H1 (cell line): ENCODE results near the gene MLLT6. TPM values are rescaled to one million over a fixed set of nuclear protein-coding genes. Genes with fewer than 3 reads are reported as not detected.
A peak's percentile ranks its signal among the peaks of the same experiment; 100 is the strongest.

ENCODE experiments used
- CTCF ChIA-PET: fragments of 300-600 bp; sonication (Branson Sonifier 250); formaldehyde crosslinking; loops from one replicate; lab custom pipeline; 2021; ENCODE audit not compliant: partially characterized antibody; lab: Charles Lee
- POLR2A ChIA-PET: fragments of 300-600 bp; sonication (Branson Sonifier 250); formaldehyde crosslinking; loops from one replicate; lab custom pipeline; 2021; ENCODE audit warnings: inconsistent platforms; ENCODE audit not compliant: partially characterized antibody; lab: Charles Lee
- DNase-seq, 2 experiments: peaks; one replicate each; pipeline versions ENCODE4 v3.0.0 to v3.0.0-alpha.2; 2010 to 2022; ENCODE audit warnings: low spot score in 2 of 2, low read depth in 1 of 2, mixed read lengths in 1 of 2
- FAIRE-seq: peaks from 2 replicates; lab custom pipeline; 2011; peaks lifted over from hg19 to GRCh38; lab: Jason Lieb, UNC
- H2AFZ ChIP-seq: 2 replicates; pipeline ENCODE4 v1.8.1; 2012; ENCODE audit warnings: low read length, inconsistent platforms
- H2AK5ac ChIP-seq: 2 replicates; pipeline ENCODE4 v1.6.1; 2013; ENCODE audit warnings: low read depth, low read length
- H2BK120ac ChIP-seq: replicated peaks from 2 replicates; pipeline ENCODE3; 2013; ENCODE audit warnings: low read depth, low read length, inconsistent platforms
- H2BK12ac ChIP-seq: 2 replicates; pipeline ENCODE4 v1.6.1; 2013; ENCODE audit warnings: low read depth, low read length
- H2BK15ac ChIP-seq: 2 replicates; pipeline ENCODE4 v1.6.1; 2013; ENCODE audit warnings: low read length
- H2BK20ac ChIP-seq: 2 replicates; pipeline ENCODE4 v1.6.1; 2013; ENCODE audit warnings: low read length
- H2BK5ac ChIP-seq: 2 replicates; pipeline ENCODE4 v1.6.1; 2013; ENCODE audit warnings: low read depth, low read length
- H3K14ac ChIP-seq: 2 replicates; pipeline ENCODE4 v1.6.1; 2013; ENCODE audit warnings: inconsistent platforms; ENCODE audit not compliant: insufficient read length
- H3K18ac ChIP-seq: 2 replicates; pipeline ENCODE4 v1.6.1; 2013; ENCODE audit warnings: low read length; ENCODE audit errors: extremely low read depth
- H3K23ac ChIP-seq: 2 replicates; pipeline ENCODE4 v1.6.1; 2013; ENCODE audit warnings: inconsistent platforms; ENCODE audit not compliant: insufficient read length
- H3K23me2 ChIP-seq: 2 replicates; pipeline ENCODE4 v1.6.1; 2013; ENCODE audit warnings: low read depth, low read length
- H3K27ac ChIP-seq: 2 replicates; pipeline ENCODE4 v1.6.1; 2011; ENCODE audit warnings: low read depth, low read length, inconsistent platforms
- H3K27me3 ChIP-seq, 4 experiments: replicated peaks in 1 of 4; 1 replicate in 1 of 4; 2 replicates in 3 of 4; pipeline versions ENCODE4 v1.6.1 to v1.8.1; 2011 to 2013; ENCODE audit warnings: low read length in 3 of 4, mild to moderate bottlenecking in 3 of 4, inconsistent platforms in 2 of 4, mixed read lengths in 2 of 4, moderate library complexity in 1 of 4; ENCODE audit not compliant: control insufficient read depth in 3 of 4, insufficient read depth in 3 of 4; ENCODE audit errors: extremely low read depth in 1 of 4
- H3K36me3 ChIP-seq, 4 experiments: 2 replicates each; pipeline versions ENCODE4 v1.6.1 to v1.8.1; 2011 to 2013; ENCODE audit warnings: mild to moderate bottlenecking in 4 of 4, low read length in 3 of 4, moderate library complexity in 2 of 4, control low read depth in 1 of 4, inconsistent platforms in 1 of 4; ENCODE audit not compliant: insufficient read depth in 4 of 4, control insufficient read depth in 2 of 4
- H3K4ac ChIP-seq: replicated peaks from 2 replicates; pipeline ENCODE3; 2013; ENCODE audit warnings: low read length, low read depth, mixed read lengths, inconsistent platforms; ENCODE audit not compliant: insufficient read length
- H3K4me1 ChIP-seq, 4 experiments: replicated peaks in 1 of 4; 1 replicate in 1 of 4; 2 replicates in 3 of 4; pipeline versions ENCODE4 v1.6.1 to v1.8.1; 2011 to 2013; ENCODE audit warnings: low read length in 3 of 4, inconsistent platforms in 2 of 4, mixed read lengths in 1 of 4; ENCODE audit not compliant: insufficient read depth in 4 of 4, control insufficient read depth in 3 of 4
- H3K4me2 ChIP-seq, 2 experiments: 2 replicates each; pipeline versions ENCODE4 v1.6.1 to v1.8.1; 2011 to 2013; ENCODE audit warnings: low read depth in 2 of 2, low read length in 2 of 2, control low read depth in 1 of 2, inconsistent platforms in 1 of 2, mild to moderate bottlenecking in 1 of 2; ENCODE audit not compliant: insufficient read depth in 1 of 2
- H3K4me3 ChIP-seq, 4 experiments: fragments of 200-600, 300-600 bp in 1 of 4; sonication (generic), shearing (Covaris generic), sonication (Bioruptor Twin) in 1 of 4; 2 replicates each; pipeline versions ENCODE4 v1.5.1 to v1.8.1; 2011 to 2016; ENCODE audit warnings: low read length in 4 of 4, low read depth in 3 of 4, control low read depth in 2 of 4, inconsistent platforms in 2 of 4, mild to moderate bottlenecking in 2 of 4, mixed read lengths in 1 of 4, moderate library complexity in 1 of 4; ENCODE audit not compliant: insufficient read depth in 2 of 4; ENCODE audit errors: extremely low read depth in 1 of 4
- H3K56ac ChIP-seq: replicated peaks from 2 replicates; pipeline ENCODE3; 2013; ENCODE audit warnings: low read depth, mild to moderate bottlenecking, mixed read lengths, low read length, inconsistent platforms; ENCODE audit not compliant: insufficient read length
- H3K79me1 ChIP-seq: 2 replicates; pipeline ENCODE4 v1.6.1; 2013; ENCODE audit warnings: low read depth, low read length, control low read depth
- H3K79me2 ChIP-seq, 2 experiments: 2 replicates each; pipeline versions ENCODE4 v1.6.1 to v1.8.1; 2012 to 2013; ENCODE audit warnings: low read length in 2 of 2, mild to moderate bottlenecking in 2 of 2, inconsistent platforms in 1 of 2; ENCODE audit not compliant: insufficient read depth in 2 of 2, control insufficient read depth in 1 of 2
- H3K9ac ChIP-seq, 4 experiments: replicated peaks in 1 of 4; 1 replicate in 1 of 4; 2 replicates in 3 of 4; pipeline versions ENCODE4 v1.6.1 to v1.8.1; 2011 to 2013; ENCODE audit warnings: low read depth in 3 of 4, low read length in 3 of 4, control low read depth in 2 of 4, mild to moderate bottlenecking in 2 of 4, moderate library complexity in 2 of 4, inconsistent platforms in 1 of 4; ENCODE audit errors: extremely low read depth in 1 of 4
- H3K9me3 ChIP-seq, 2 experiments: 2 replicates each; pipeline versions ENCODE4 v1.6.1 to v1.8.1; 2012 to 2013; ENCODE audit warnings: mild to moderate bottlenecking in 2 of 2, moderate library complexity in 2 of 2, control low read depth in 1 of 2, inconsistent platforms in 1 of 2, low read depth in 1 of 2, low read length in 1 of 2, mixed read lengths in 1 of 2; ENCODE audit not compliant: insufficient read depth in 2 of 2
- H4K20me1 ChIP-seq, 2 experiments: replicated peaks in 1 of 2; 2 replicates each; pipeline versions ENCODE3 to v1.8.1; 2011 to 2013; ENCODE audit warnings: inconsistent platforms in 2 of 2, low read length in 2 of 2, mild to moderate bottlenecking in 1 of 2; ENCODE audit not compliant: insufficient read depth in 2 of 2, control insufficient read depth in 1 of 2
- H4K5ac ChIP-seq: 2 replicates; pipeline ENCODE4 v1.6.1; 2013; ENCODE audit warnings: low read length, low read depth, mixed read lengths, inconsistent platforms; ENCODE audit not compliant: insufficient read length
- H4K8ac ChIP-seq: 2 replicates; pipeline ENCODE4 v1.8.0; 2013; ENCODE audit warnings: mild to moderate bottlenecking, moderate library complexity, low read length, inconsistent platforms; ENCODE audit not compliant: insufficient read depth; ENCODE audit errors: extremely low read depth
- H4K91ac ChIP-seq: replicated peaks from 2 replicates; pipeline ENCODE3; 2013; ENCODE audit warnings: low read length, mixed read lengths, inconsistent platforms; ENCODE audit not compliant: insufficient read length
- BRCA1 ChIP-seq: IDR thresholded peaks from 2 replicates; pipeline ENCODE4 v1.6.1; 2012; ENCODE audit warnings: low read depth, low read length, improper control_type of control experiment
- CEBPB ChIP-seq: IDR thresholded peaks from 2 replicates; pipeline ENCODE4 v1.6.1; 2012; ENCODE audit warnings: low read depth, low read length
- CREB1 ChIP-seq: IDR thresholded peaks from 2 replicates; pipeline ENCODE4 v1.6.1; 2012; ENCODE audit warnings: inconsistent platforms
- EP300 ChIP-seq, 2 experiments: IDR thresholded peaks; 1 replicate in 1 of 2; 2 replicates in 1 of 2; pipeline ENCODE4 v1.6.1; 2011 to 2012; ENCODE audit warnings: low read depth in 2 of 2, low read length in 2 of 2, mild to moderate bottlenecking in 2 of 2, borderline replicate concordance in 1 of 2, inconsistent platforms in 1 of 2, moderate library complexity in 1 of 2
- KDM4A ChIP-seq: IDR thresholded peaks from one replicate; pipeline ENCODE4 v1.7.1; 2012; ENCODE audit warnings: low read depth, mild to moderate bottlenecking, moderate library complexity, low read length, inconsistent platforms; ENCODE audit not compliant: severe bottlenecking
- MAFK ChIP-seq: IDR thresholded peaks from 2 replicates; pipeline ENCODE4 v1.6.1; 2012; ENCODE audit warnings: low read depth, mild to moderate bottlenecking, improper control_type of control experiment, low read length
- MAX ChIP-seq: IDR thresholded peaks from 2 replicates; pipeline ENCODE4 v1.6.1; 2012; ENCODE audit warnings: inconsistent platforms
- RAD21 ChIP-seq, 2 experiments: IDR thresholded peaks in 1 of 2; conservative IDR thresholded peaks in 1 of 2; 2 replicates each; pipeline ENCODE4 v1.6.1; 2011; ENCODE audit warnings: low read depth in 2 of 2, low read length in 2 of 2, improper control_type of control experiment in 1 of 2, inconsistent platforms in 1 of 2, mild to moderate bottlenecking in 1 of 2, moderate library complexity in 1 of 2
- RNF2 ChIP-seq: fragments of 200-900, 300-1000 bp; sonication (generic); IDR thresholded peaks from 2 replicates; pipeline ENCODE4 v1.7.1; 2016; ENCODE audit warnings: borderline replicate concordance, low read depth, mild to moderate bottlenecking, antibody characterized with exemption, low read length; ENCODE audit not compliant: poor library complexity, severe bottlenecking; ENCODE audit errors: missing control alignments
- SP4 ChIP-seq: IDR thresholded peaks from 2 replicates; pipeline ENCODE4 v1.6.1; 2012; ENCODE audit warnings: low read length, inconsistent platforms
- TAF1 ChIP-seq: IDR thresholded peaks from 2 replicates; pipeline ENCODE4 v1.6.1; 2011; ENCODE audit warnings: mild to moderate bottlenecking, low read depth, low read length
- TBP ChIP-seq: IDR thresholded peaks from 2 replicates; pipeline ENCODE4 v1.6.1; 2011; ENCODE audit warnings: low read depth, low read length, improper control_type of control experiment
- YY1 ChIP-seq: IDR thresholded peaks from 2 replicates; pipeline ENCODE4 v1.6.1; 2011; ENCODE audit warnings: low read depth, mild to moderate bottlenecking, low read length
- ZNF274 ChIP-seq: IDR thresholded peaks from 2 replicates; pipeline ENCODE4 v1.7.0; 2012; ENCODE audit warnings: low read length, borderline replicate concordance; ENCODE audit errors: extremely low read depth
- WGBS, 2 experiments: shearing (Covaris generic) in 1 of 2; methylation state at CpG; one replicate each; pipeline versions ENCODE4 v1.1.6 to v1.1.7; 2013 to 2015; ENCODE audit warnings: low lambda C conversion rate in 2 of 2, mixed read lengths in 2 of 2, inconsistent platforms in 1 of 2, low coverage in 1 of 2, missing lambda C conversion rate in 1 of 2; ENCODE audit not compliant: insufficient replicate concordance in 2 of 2, insufficient coverage in 1 of 2, insufficient read length in 1 of 2; ENCODE audit errors: extremely low coverage in 1 of 2, missing lambda C conversion rate in 1 of 2; 5-methylcytosine and 5-hydroxymethylcytosine counted together
- polyA plus RNA-seq, 7 experiments: library from polyadenylated mRNA; depleted of rRNA in 3 of 7; stranded (reverse) in 5 of 7; unstranded in 2 of 7; fragments of >200 nt in 5 of 7; fragments of 200-250 nt in 2 of 7; gene quantifications; 1 replicate in 5 of 7; 2 replicates in 1 of 7; 4 replicates in 1 of 7; pipeline versions ENCODE4 v1.2.1 to v1.2.3, GENCODE V29; 2011 to 2013; ENCODE audit warnings: missing spikeins in 2 of 7, mixed read lengths in 2 of 7
- total RNA-seq: library from RNA; stranded (reverse); fragmentation: NEBNext Ultra II Directional; extraction: Animal tissue kit (Norgen Biotek cat#: 25700); gene quantifications from 2 replicates; pipeline ENCODE4 v1.2.1, GENCODE V29; 2021

The MLLT6 gene
- total and polyA plus RNA-seq, 2 of the 8 experiments (the other 6 are each of a cell fraction or from before 2014, with no cell fraction given): 6.5 to 8.0 TPM

DNA sequence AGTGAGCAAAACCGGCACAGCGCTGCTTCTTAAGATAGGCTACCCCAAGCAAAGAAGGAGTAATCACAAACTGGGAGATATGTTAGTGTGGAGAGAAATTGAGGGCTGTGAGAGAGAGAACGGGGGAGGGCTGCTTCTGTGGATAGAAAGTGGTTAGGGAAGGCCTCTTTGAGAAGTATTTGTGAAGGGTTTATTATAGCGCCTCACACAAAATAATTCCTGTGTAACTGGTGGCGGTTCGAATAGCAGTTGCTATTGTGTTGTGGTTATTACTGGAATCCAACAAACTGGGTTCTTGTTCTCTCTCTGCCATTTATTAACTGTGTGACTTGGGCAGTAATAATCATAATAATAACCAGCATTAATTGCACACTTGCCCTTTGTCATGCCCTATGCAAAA lies 15.9 kb downstream of the MLLT6 start:
- Histone ChIP-seq H2AK5ac (no peak overlapping the region), H4K91ac (no peak overlapping the region), H3K36me3 (no peaks in the 10 kb centered on the region), H2BK120ac (no peak overlapping the region), H3K9ac (no peak overlapping the region), H4K5ac (no peak overlapping the region), H2BK5ac (no peak overlapping the region), H3K4ac (no peak overlapping the region), H3K4me2 (peak overlapping the region in 1 of 2 experiments; percentile 73; a peak in 1 of 4 replicates), H4K8ac (no peak overlapping the region), H3K14ac (no peak overlapping the region), H3K56ac (no peak overlapping the region), H2BK15ac (no peak overlapping the region), H3K4me1 (peaks cover 6 to 23% (median 12%) of the 10 kb centered on the region in 4 experiments), H2BK12ac (no peak overlapping the region), H3K27me3 (peaks cover 0 to 10% (median 7%) of the 10 kb centered on the region in 4 experiments; a peak in 6 of 7 replicates), H3K23me2 (peaks cover 2% of the 10 kb centered on the region; the same call in 1 of the 2 replicates), H4K20me1 (no peaks in the 10 kb centered on the region), H3K9me3 (no peaks in the 10 kb centered on the region), H3K23ac (no peak overlapping the region), H3K79me2 (no peaks in the 10 kb centered on the region), H3K79me1 (no peaks in the 10 kb centered on the region), H2AFZ (no peak overlapping the region), H3K27ac (no peak overlapping the region), H3K4me3 (no peak overlapping the region), H3K18ac (no peak overlapping the region), H2BK20ac (no peak overlapping the region)
- WGBS, 2 experiments: 86% methylated on average over 6 of the region's 6 CpGs; no CpG with 5 or more reads in 1 of the 2 experiments
- CTCF ChIA-PET: interaction anchor here (1.2 to 7.9 kb wide), 3 partner anchors 15 to 138 kb away, joined by 3 to 49 read pairs (median 5); no protein-coding TSS in a partner anchor
- FAIRE-seq (no peak), DNase-seq (no peak)
- POLR2A ChIA-PET: interaction anchor here (0.9 to 3.7 kb wide), 5 partner anchors 11 to 31 kb away, joined by 3 to 29 read pairs (median 24); partner anchors contain the start of genes CISD3, MLLT6 and PSMB3
- TF ChIP-seq MAX: no peak
- no peak for TF ChIP-seq BRCA1
- TF ChIP-seq EP300 (IDR thresholded peaks at IDR 0.05; ENCODE audit: borderline replicate concordance in 1 of 2, low read depth in 2 of 2, low read length in 2 of 2): no peak
- no peak for TF ChIP-seq CEBPB
- no peak for TF ChIP-seq KDM4A
- no peak for TF ChIP-seq RNF2
- TF ChIP-seq TBP: no peak
- no peak for TF ChIP-seq ZNF274
- TF ChIP-seq YY1: no peak
- no peak for TF ChIP-seq SP4
- no peak for TF ChIP-seq MAFK
- TF ChIP-seq RAD21 (IDR thresholded peaks at IDR 0.05 in 1 of 2, conservative IDR thresholded peaks at IDR 0.05 in 1 of 2; ENCODE audit: low read depth in 2 of 2, low read length in 2 of 2): no peak
- no peak for TF ChIP-seq TAF1
- TF ChIP-seq CREB1: no peak
